GM18858 (cell line): Measurements from ENCODE around the gene MGAT5.

Source experiments
- ATAC-seq: cut with Tn5 transposase; IDR thresholded peaks from one replicate; pipeline ENCODE4 v1.9.1; 2021; ENCODE audit not compliant: unreplicated experiment

MGAT5 gene

GRCh38 chr2:134411828-134412638 lies 158.2 kb downstream of the MGAT5 start:
- peak; percentile 94 for ATAC-seq

GRCh38 chr2:134412639-134412999 lies 158.7 kb downstream of the MGAT5 start:
- ATAC-seq = no peak

- no peak for ATAC-seq
These were observed 159.6 kb downstream of the MGAT5 start for GRCh38 chr2:134413430-134413829.

- ATAC-seq = no peak
These were observed 160.0 kb downstream of the MGAT5 start for GRCh38 chr2:134413912-134414311.

GRCh38 chr2:134416018-134416417 lies 162.1 kb downstream of the MGAT5 start:
- ATAC-seq = no peak

- no peak for ATAC-seq
These were observed 162.8 kb downstream of the MGAT5 start for GRCh38 chr2:134416637-134417036.

GRCh38 chr2:134417968-134418582 lies 164.2 kb downstream of the MGAT5 start:
- ATAC-seq = no peak

- ATAC-seq = no peak
These were observed 166.4 kb downstream of the MGAT5 start for GRCh38 chr2:134420259-134420658.

- ATAC-seq = no peak
These were observed 167.0 kb downstream of the MGAT5 start for GRCh38 chr2:134420920-134421319.

- ATAC-seq = no peak
These were observed 167.9 kb downstream of the MGAT5 start for GRCh38 chr2:134421556-134422328.

- no peak for ATAC-seq
These were observed 172.0 kb downstream of the MGAT5 start for GRCh38 chr2:134425724-134426496.

- no peak for ATAC-seq
These were observed 172.8 kb downstream of the MGAT5 start for GRCh38 chr2:134426721-134427120.

- no peak for ATAC-seq
These were observed 176.0 kb downstream of the MGAT5 start for GRCh38 chr2:134429886-134430285.

- ATAC-seq = no peak
These were observed 178.1 kb downstream of the MGAT5 start for GRCh38 chr2:134431838-134432434.

- no peak for ATAC-seq
These were observed 178.6 kb downstream of the MGAT5 start for GRCh38 chr2:134432435-134432883.

- no peak for ATAC-seq
These were observed 179.6 kb downstream of the MGAT5 start for GRCh38 chr2:134433469-134433868.

GRCh38 chr2:134433979-134434378 lies 180.1 kb downstream of the MGAT5 start:
- ATAC-seq = no peak

GRCh38 chr2:134435505-134435904 lies 181.6 kb downstream of the MGAT5 start:
- ATAC-seq = no peak

GRCh38 chr2:134435936-134436335 lies 182.1 kb downstream of the MGAT5 start:
- ATAC-seq = no peak

GRCh38 chr2:134436706-134437105 lies 182.8 kb downstream of the MGAT5 start:
- no peak for ATAC-seq

- ATAC-seq = no peak
These were observed 184.5 kb downstream of the MGAT5 start for GRCh38 chr2:134438371-134438770.
